ENCODE data around the gene ZBTB38. TPM values are rescaled to one million over a fixed set of nuclear protein-coding genes. Genes with fewer than 3 reads are reported as not detected.
A peak's percentile ranks its signal among the peaks of the same experiment; 100 is the strongest.

Gene ZBTB38
- total and polyA plus RNA-seq, 2 of the 13 experiments (the other 11 are each of a cell fraction or from before 2014, with no cell fraction given): 26.8 to 51.7 TPM

DNA sequence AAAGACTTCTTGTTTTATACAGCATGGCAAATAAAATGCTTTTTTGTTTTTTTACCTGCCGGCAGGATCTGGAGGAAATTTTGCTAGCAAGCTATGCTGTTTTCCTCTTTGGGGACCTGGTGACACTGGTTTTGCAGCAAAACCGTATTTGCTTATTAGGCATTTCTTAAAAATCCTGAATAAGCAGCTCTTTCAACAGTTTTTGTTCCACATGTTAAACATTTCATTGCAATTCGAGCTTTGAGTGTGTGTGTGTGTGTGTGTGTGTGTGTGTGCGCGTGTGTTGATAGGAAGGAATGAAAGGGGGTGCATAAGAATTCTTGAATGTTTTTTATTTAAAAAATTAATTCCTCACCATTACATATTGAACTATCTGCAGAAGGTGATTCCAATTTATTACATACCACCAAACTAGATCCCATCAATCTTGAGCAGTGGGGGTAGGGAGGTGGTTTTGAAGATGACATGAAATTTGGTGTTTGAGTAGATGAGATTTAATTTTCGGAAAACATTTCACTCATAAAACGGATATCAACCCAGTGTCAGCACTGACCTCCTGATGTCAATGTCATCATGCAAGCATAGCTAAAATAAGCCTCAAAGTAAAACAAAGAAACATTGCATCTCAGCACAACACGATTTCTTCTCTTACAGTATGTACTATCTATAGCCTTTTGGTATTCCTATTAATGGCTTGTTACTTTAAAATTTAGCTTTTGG, 17.3 kb downstream of the ZBTB38 start:
- peaks cover 31% of the 10 kb centered on the region for H3K4me1 ChIP-seq (ENCODE audit: insufficient read depth, low read length)
- WGBS (ENCODE audit: low lambda C conversion rate): 94% methylated on average over 8 of the region's 8 CpGs
- H3K36me3 ChIP-seq (replicated peaks in 1 of 2; ENCODE audit: control insufficient read depth in 1 of 2, insufficient read depth in 2 of 2, low read length in 2 of 2): peaks cover 11 to 51% of the 10 kb centered on the region in 2 experiments
- FAIRE-seq (no peak), DNase-seq (ENCODE audit: low spot score) (no peak), ATAC-seq (no peak)
- H3K27me3 ChIP-seq (ENCODE audit: control insufficient read depth in 1 of 2, insufficient read depth in 2 of 2, low read length in 2 of 2): no peaks in the 10 kb centered on the region
- intact Hi-C loops (cut with micrococcal nuclease; ENCODE audit: unreplicated experiment): no loop called here
- H3K4me2 ChIP-seq (ENCODE audit: low read depth, low read length): no peak overlapping the region
- H3K9ac ChIP-seq (ENCODE audit: insufficient read depth, low read depth, low read length): no peak overlapping the region
- H4K20me1 ChIP-seq (ENCODE audit: insufficient read depth, low read length): no peaks in the 10 kb centered on the region
- in situ Hi-C loops (cut with HindIII; ENCODE audit: extremely low pct_ligation_motif_present, low pct_unique_long_range_greater_than_20kb): no loop called here
- no peaks in the 10 kb centered on the region for H3K9me3 ChIP-seq (ENCODE audit: low read length)
- H3K27ac ChIP-seq (ENCODE audit: extremely low read length, insufficient read depth, low read length): no peak overlapping the region
- no peak overlapping the region for H2AFZ ChIP-seq (ENCODE audit: low read length)
- no peaks in the 10 kb centered on the region for H3K79me2 ChIP-seq (ENCODE audit: insufficient read depth, low read length)
- no peak overlapping the region for H3K4me3 ChIP-seq (replicated peaks in 1 of 3; ENCODE audit: insufficient read depth in 1 of 3, low read depth in 2 of 3, low read length in 3 of 3)
- peak; percentile 77 for TF ChIP-seq MAFF (IDR thresholded peaks at IDR 0.05; ENCODE audit: low read depth, low read length)
- TF ChIP-seq MAFK (conservative IDR thresholded peaks at IDR 0.05 in 1 of 2, IDR thresholded peaks at IDR 0.05 in 1 of 2; ENCODE audit: low read length in 2 of 2): peak; percentile 71 to 78
- TF ChIP-seq CENPT (CRISPR knock-in tag; IDR thresholded peaks at IDR 0.05; ENCODE audit: low read depth): no peak
- TF ChIP-seq TEF (CRISPR knock-in tag; IDR thresholded peaks at IDR 0.05): no peak
- TF ChIP-seq RFX1 (IDR thresholded peaks at IDR 0.05): no peak
- TF ChIP-seq ZBTB10 (CRISPR knock-in tag; IDR thresholded peaks at IDR 0.05; ENCODE audit: borderline replicate concordance): no peak
- BruUV-seq (replicated peaks): no TSS peak
- CTCF ChIA-PET (ENCODE audit: low intra/inter-chr PET ratio, low total read pairs): no interaction called here
- POLR2A ChIA-PET: interaction anchor here (1.0 to 2.4 kb wide), 4 partner anchors 11 to 27 kb away, joined by 3 to 5 read pairs (median 3); partner anchors contain the start of gene ZBTB38

Measured in HepG2 (cell line).